Activated CD4-positive, alpha-beta T cell treated with anti-CD3 and anti-CD28 coated beads for 48 hours (primary cell): Measurements from ENCODE around the gene ZBTB16.

Source experiments
- DNase-seq: peaks from one replicate; pipeline ENCODE4 v3.0.0-alpha.2; 2020

Gene ZBTB16

DNA sequence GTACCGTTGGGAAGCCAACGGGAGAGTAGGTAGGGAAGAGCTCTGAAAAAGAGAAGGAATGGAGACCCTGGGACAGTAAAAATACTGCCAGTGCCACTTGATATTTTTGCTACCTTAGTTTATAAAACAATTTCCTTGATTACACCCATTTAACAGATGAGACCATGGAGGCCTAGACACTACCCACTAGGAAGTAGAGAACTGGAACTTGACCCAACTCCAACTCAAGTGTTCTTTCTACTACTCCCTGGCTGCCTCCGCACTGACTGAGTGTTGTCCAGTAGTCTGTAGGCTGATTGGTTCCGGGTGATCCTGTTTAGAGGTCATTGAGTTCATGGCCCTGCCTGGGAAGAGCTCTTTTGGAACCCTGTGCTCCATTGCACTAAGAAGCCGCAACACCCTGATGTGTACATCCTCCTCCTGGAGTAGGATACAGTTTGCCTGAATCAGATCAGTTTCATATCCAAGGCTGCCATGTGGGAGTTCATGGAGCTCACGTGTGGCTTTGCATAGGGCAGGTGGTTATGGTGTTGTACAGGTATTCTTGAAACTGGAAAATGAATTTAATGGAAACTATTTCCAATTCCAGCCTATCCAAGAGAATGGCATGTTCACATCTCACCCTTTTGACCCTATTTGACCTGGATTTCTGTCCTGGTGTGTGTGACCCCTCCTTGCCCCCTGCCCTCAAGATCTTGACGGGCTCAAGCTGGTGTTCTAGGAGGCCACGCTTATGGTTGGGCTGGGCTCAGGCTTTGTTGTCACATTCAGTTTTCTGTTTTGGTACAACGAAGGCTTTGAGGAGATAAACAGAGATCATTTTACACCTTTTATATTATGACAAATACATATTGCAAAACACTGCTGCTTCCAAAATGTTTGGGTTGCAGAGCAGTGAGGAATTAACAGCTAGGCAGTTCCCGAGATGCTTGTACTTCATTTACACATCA lies 134.5 kb downstream of the ZBTB16 start:
- DNase-seq = no peak

- no peak for DNase-seq
Observed at GRCh38 chr11:114194702-114195101, 135.2 kb downstream of the ZBTB16 start.

DNA sequence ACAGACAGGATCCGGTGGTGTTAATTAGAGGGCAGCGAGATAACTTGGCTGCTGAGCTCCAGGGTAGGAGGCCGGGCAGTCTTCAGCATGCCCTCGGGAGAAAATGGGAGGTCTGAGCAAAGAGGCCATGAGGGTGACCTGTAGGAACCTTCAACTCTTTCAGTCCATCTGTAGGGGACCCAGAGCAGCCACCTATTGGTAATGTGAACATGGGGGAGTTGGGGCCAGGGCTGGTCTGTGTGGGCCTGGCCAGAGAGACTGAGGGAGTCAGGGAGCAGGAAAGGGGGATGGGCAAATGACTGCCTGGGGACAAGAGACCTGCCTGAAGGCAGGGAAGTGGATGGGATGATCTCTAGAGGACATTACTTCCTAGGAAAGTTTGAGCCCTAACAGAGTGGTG lies 135.6 kb downstream of the ZBTB16 start:
- no peak for DNase-seq

DNA sequence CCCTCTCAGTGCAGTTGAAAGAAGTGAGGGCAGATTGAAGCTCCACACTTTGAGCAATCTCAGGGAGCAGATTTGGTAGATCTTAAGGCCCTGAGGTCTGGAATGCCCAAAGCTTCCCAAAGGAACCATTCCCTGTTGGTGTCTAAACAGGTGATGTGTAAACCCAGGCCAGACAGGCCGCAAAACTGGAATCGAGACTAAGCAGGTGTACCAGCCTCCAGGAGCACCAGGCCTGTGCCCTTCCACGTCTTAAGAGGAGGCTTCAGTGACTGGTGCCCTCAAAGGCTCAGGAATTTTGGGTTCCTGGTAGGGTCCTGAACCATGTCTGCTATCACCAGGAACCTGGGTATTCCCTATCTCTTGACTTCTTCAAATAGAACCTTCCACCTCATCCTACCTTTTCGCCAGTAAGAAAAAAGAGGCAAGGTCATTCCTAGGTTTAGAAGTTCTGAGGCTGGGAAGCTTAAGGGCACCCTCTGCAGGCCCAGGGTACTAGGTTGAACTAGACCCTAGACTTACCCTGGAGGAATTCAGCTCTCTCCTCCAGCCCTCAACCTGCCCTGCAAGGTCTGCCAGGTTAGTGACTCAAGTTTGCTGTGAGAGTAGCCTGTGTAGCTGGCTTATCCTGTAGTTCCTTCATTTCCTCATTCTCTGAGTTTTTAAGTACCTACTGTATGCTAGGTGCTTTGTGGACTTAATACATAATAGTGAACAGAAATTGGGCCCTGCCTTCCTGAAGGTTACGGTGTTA lies 136.6 kb downstream of the ZBTB16 start:
- no peak for DNase-seq

- no peak for DNase-seq
Observed at GRCh38 chr11:114196997-114197703, 137.6 kb downstream of the ZBTB16 start.

DNA sequence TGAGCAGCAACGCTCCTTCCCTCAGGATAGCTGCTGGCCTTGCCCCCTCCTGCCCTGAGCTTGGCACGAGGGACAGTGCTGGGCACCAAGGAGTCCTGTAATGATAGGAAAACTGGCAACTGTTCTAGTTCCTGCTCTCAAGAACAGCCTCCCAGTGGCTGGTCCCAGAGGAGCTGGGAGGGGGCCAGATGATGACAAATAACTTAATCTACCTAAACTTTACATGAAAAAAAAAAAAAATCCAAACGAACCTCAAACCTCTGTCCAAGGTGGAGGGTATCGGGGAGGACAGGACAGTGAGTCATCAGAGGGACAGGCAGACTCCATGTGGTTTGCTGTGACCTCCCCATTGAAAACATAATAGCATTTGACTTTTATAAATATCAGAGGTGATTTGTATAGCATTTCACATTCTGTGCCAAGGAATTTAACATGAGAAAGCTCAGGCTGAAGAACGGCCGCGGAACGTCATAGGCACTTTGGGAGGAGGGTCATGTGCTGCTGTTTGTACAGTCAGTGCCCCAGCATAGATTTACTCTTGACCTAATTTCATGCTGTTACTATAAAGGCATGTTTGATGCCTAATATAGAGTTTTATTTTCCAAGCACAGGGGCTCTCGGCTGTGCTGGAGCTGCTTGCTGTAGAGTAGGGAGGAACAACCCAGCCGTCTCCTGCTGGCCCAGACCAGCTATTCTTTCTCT lies 138.4 kb downstream of the ZBTB16 start:
- DNase-seq = no peak

DNA sequence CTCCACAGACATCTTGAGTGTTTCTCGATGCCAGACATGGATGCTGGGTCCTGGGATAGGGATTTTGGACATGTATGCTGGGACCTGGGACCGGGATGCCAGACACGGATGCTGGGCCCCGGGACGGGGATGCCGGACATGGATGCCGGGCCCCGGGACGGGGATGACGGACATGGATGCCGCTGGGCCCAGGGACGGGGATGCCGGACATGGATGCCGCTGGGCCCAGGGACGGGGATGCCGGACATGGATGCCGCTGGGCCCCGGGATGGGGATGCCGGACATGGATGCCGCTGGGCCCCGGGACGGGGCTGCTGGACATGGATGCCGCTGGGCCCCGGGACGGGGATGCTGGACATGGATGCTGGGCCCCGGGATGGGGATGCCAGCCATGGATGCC lies 139.5 kb downstream of the ZBTB16 start:
- no peak for DNase-seq

- DNase-seq = no peak
Observed at GRCh38 chr11:114200351-114201133, 141.0 kb downstream of the ZBTB16 start.

- DNase-seq = no peak
Observed at GRCh38 chr11:114201219-114201618, 141.7 kb downstream of the ZBTB16 start.

- no peak for DNase-seq
Observed at GRCh38 chr11:114202011-114202609, 142.6 kb downstream of the ZBTB16 start.

GRCh38 chr11:114207096-114207495 lies 147.6 kb downstream of the ZBTB16 start:
- no peak for DNase-seq

GRCh38 chr11:114208377-114208776 lies 148.9 kb downstream of the ZBTB16 start:
- DNase-seq = peak; percentile 12

- no peak for DNase-seq
Observed at GRCh38 chr11:114209343-114209742, 149.8 kb downstream of the ZBTB16 start.

GRCh38 chr11:114209904-114210303 lies 150.4 kb downstream of the ZBTB16 start:
- DNase-seq = no peak

DNA sequence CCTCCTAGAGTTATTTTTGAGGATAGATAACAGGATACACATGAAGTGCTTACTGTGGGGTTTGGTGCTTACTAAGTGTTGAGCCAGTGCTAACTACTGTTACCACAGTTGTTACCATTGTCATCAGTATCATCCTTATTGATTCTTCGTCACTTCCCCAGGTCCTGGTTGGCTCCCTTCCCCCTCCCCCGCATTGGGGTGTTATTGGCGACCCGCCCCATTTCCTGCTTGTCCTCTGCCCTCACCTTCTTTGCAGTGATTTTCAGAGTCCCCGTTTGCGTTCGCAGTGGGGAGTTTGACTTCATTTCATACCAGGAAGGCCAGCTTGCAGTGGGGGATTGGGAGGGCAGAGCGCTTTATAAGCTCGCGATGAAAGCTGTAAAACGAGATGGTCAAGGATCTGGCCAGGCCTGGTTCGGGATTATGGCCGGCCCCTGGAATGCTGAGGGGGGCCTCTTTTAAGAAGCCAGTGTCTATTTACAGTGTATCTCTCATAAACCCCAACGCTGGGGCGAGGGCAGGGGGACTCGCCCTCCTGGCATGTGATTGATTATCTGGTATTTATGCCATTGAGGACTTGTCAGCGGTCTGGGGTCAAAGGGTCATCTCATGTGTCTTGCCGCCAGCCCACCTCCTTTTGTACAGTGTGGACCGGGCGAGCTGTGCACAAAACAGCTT lies 152.1 kb downstream of the ZBTB16 start:
- no peak for DNase-seq

DNA sequence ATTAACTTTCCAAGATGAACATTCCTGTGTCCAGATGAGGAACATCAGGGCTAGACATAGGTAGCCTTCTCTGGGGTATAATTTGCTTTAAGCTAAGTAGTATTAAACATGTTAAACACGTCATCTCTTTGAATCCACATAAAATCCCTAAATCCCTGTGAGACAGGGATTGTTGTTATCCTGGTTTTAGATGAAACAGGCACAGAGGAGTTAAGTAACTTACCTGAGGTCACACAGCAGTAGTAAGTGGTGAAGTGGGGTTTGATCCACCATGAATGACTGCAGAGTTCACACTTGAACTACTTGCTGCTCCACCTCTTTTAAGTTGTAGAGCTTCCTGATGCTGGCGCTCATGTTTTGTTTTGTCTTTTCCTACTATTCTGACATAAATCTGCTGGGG lies 154.1 kb downstream of the ZBTB16 start:
- DNase-seq = no peak

DNA sequence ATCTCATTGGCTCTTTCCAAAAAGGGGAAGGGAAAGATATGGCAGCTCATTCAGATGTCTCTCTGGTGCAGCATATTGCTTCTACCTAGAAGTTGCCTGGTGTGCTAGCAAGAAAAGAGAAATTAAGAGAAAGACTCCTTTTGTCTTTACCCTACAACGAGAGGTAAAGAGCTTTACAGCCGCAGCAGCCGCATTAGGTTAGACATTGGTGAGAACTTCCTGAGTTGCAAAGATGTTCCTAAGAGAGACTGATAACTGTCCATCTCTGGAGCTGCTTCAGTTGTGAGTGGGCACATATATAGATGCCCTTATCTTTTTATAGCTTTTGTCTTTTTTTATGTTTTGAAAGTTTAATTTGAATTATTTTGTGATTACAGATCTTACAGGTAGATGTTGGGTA lies 155.9 kb downstream of the ZBTB16 start:
- DNase-seq = no peak

DNA sequence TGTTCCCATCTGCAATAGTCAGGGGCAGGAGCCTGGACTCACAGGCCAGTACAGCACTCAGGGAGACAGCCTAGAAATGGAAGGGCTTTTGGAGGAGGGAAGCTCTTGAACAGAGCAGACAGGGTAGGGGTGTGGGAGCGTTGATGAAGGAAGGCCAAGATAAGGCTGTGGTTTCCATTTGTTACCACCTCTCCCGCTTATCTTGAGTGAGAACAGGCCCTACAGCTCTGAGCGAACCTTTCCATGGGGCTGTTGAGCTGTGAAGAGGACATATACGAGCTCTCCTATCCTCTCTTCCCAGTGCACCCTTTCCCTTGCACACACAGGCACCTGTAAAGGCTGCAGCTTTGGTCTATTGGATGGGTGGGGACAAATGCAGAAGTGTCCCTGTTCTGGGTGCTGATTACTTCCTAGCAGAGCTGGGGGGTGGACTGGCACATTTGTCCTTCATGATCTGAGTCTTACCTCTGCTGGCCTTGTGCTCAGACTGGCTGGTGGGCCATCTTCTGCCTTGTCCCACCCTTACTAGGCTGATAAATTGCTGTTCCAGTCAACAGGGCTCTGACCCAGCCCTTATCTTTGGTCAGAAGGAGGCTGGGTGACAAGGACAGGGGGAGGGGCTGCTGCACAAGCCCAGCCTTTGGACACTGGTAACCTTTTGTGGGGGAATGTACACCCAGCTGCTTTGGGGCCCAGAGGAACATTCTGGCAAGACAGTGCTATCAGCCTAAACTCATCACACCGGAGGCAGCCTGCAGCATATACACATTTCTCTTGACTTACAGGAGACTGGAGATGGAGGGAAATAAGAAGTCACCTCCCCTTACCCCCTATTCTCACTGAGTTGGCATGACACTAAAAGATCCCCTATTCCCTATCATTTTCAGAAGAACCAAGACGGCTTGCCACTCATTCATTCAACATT lies 156.6 kb downstream of the ZBTB16 start:
- no peak for DNase-seq

- no peak for DNase-seq
Observed at GRCh38 chr11:114216796-114217180, 157.3 kb downstream of the ZBTB16 start.

GRCh38 chr11:114218508-114218907 lies 159.0 kb downstream of the ZBTB16 start:
- DNase-seq = no peak
